Stomach (tissue), 9 donors: ENCODE measurements around the gene DOCK11. TPM values are rescaled to one million over a fixed set of nuclear protein-coding genes. Genes with fewer than 3 reads are reported as not detected.
"Not testable (repeated sequence)": the region's sequence is repeated elsewhere in the genome, so short reads cannot be mapped to it uniquely, and the experiment has no call there.

Source experiments
- DNase-seq, 2 donors: peaks; one replicate each; pipeline versions ENCODE4 v3.0.0 to v3.0.0-alpha.2; 2013 to 2019
- H3K27ac ChIP-seq, 5 donors: fragments of 200-600 bp in 4 of 5; sonication (generic) in 4 of 5; one replicate each; pipeline ENCODE4 v1.5.1; 2013 to 2019; ENCODE audit warnings: mild to moderate bottlenecking in 1 of 5, moderate library complexity in 1 of 5
- H3K27me3 ChIP-seq, 3 donors: fragments of 200-600 bp; sonication (generic); one replicate each; pipeline ENCODE4 v1.5.1; 2017 to 2019; ENCODE audit warnings: mixed run types in 1 of 3
- H3K36me3 ChIP-seq, 4 donors: fragments of 200-600 bp; sonication (generic); 1 replicate in 3 of 4; 2 replicates in 1 of 4; pipeline ENCODE4 v1.5.1; 2016 to 2019
- H3K4me1 ChIP-seq, 4 donors: fragments of 200-600 bp; sonication (generic); one replicate each; pipeline ENCODE4 v1.5.1; 2016 to 2019
- H3K4me3 ChIP-seq, 4 donors: fragments of 200-600 bp; sonication (generic) in 3 of 4; one replicate each; pipeline ENCODE4 v1.5.1; 2016 to 2019; ENCODE audit warnings: mild to moderate bottlenecking in 1 of 4
- H3K9me3 ChIP-seq, 4 donors: fragments of 200-600 bp; sonication (generic); one replicate each; pipeline ENCODE4 v1.5.1; 2016 to 2019
- CTCF ChIP-seq, 7 experiments: fragments of 450-650 bp in 4 of 7; fragments of 200-600 bp in 3 of 7; sonication (generic) in 3 of 7; IDR thresholded peaks; one replicate each; pipeline ENCODE4 v1.5.1; 2016 to 2019; ENCODE audit warnings: antibody characterized with exemption in 7 of 7, control low read depth in 2 of 7, mild to moderate bottlenecking in 1 of 7
- EP300 ChIP-seq: sonication (generic); formaldehyde crosslinking; IDR thresholded peaks from one replicate; pipeline ENCODE4 v1.6.1; 2017; ENCODE audit warnings: antibody characterized with exemption
- POLR2A ChIP-seq, 4 donors: fragments of 450-650 bp; IDR thresholded peaks; one replicate each; pipeline ENCODE4 v1.6.1; 2016; ENCODE audit warnings: antibody characterized with exemption in 4 of 4, control low read depth in 2 of 4, mild to moderate bottlenecking in 1 of 4, moderate library complexity in 1 of 4
- POLR2AphosphoS5 ChIP-seq, 3 donors: sonication (generic); formaldehyde crosslinking; IDR thresholded peaks; one replicate each; pipeline ENCODE4 v1.6.1; 2016; ENCODE audit warnings: antibody characterized with exemption in 3 of 3
- WGBS, 5 donors: extraction: QIAGEN DNeasy Blood & Tissue Kit in 3 of 5; methylation state at CpG; one replicate each; pipeline versions ENCODE4 v1.1.5 to v1.1.7; 2013 to 2018; 5-methylcytosine and 5-hydroxymethylcytosine counted together
- intact Hi-C: fragments of 100-400 bp; cut with DNase I; formaldehyde crosslinking; loops from one replicate; pipeline ENCODE4 v1.15.1; 2023; ENCODE audit warnings: low total_unique reads
- polyA plus RNA-seq, 3 donors: library from polyadenylated mRNA; stranded (reverse); fragments of 200-250 nt; gene quantifications; one replicate each; pipeline ENCODE4 v1.2.3, GENCODE V29; 2013
- total RNA-seq, 5 donors: library from RNA; depleted of rRNA; stranded (reverse); fragments of >200 nt; gene quantifications; one replicate each; pipeline versions ENCODE4 v1.1.0 to v1.2.3, GENCODE V29; 2014 to 2016
- donor health status: healthy with polysubstance abuse.
- donor health status: Bipolar disorder and iron deficiency.
- donor health status: healthy.

DOCK11 gene
- total and polyA plus RNA-seq, 8 donors, result 3.5 to 34.0 (median 6.2) TPM

GRCh38 chrX:118464501-118464900 lies 31.1 kb upstream of the DOCK11 start:
- H3K36me3 ChIP-seq, result no peaks in the 10 kb centered on the region
- H3K4me3 ChIP-seq, result no peak overlapping the region
- TF ChIP-seq POLR2A (IDR thresholded peaks at IDR 0.05) (no peak), POLR2AphosphoS5 (IDR thresholded peaks at IDR 0.05) (no peak), EP300 (no peak), CTCF (IDR thresholded peaks at IDR 0.05) (no peak)
- intact Hi-C loops, result no loop called here
- no peak for DNase-seq
- no peaks in the 10 kb centered on the region for H3K4me1 ChIP-seq
- no peaks in the 10 kb centered on the region for H3K9me3 ChIP-seq
- 60 to 70% (median 62%) methylated on average over 6 of the region's 6 CpGs for WGBS, 5 donors
- H3K27me3 ChIP-seq, result no peaks in the 10 kb centered on the region
- no peak overlapping the region for H3K27ac ChIP-seq

- intact Hi-C loops, result no loop called here
- Histone ChIP-seq H3K4me1 (no peaks in the 10 kb centered on the region), H3K27me3 (no peaks in the 10 kb centered on the region), H3K9me3 (peaks cover 0 to 14% (median 9%) of the 10 kb centered on the region in 4 donors), H3K27ac (no peak overlapping the region), H3K4me3 (no peak overlapping the region), H3K36me3 (no peaks in the 10 kb centered on the region)
- no peak for DNase-seq
- 71 to 82% (median 77%) methylated on average over 7 of the region's 7 CpGs for WGBS, 5 donors
- no peak for TF ChIP-seq POLR2AphosphoS5 (IDR thresholded peaks at IDR 0.05)
- no peak for TF ChIP-seq POLR2A (IDR thresholded peaks at IDR 0.05)
- TF ChIP-seq CTCF (IDR thresholded peaks at IDR 0.05), result no peak
- TF ChIP-seq EP300, result no peak
Measured at GRCh38 chrX:118468122-118468521, 27.5 kb upstream of the DOCK11 start.

- H3K27me3 ChIP-seq, H3K27ac ChIP-seq, H3K4me1 ChIP-seq, H3K4me3 ChIP-seq, H3K36me3 ChIP-seq, intact Hi-C loops, DNase-seq: not testable (repeated sequence)
- H3K9me3 ChIP-seq, result peaks cover 0 to 14% (median 9%) of the 10 kb centered on the region in 4 donors
- WGBS, 5 donors, result 83 to 99% (median 95%) methylated on average over 5 of the region's 5 CpGs
Measured at GRCh38 chrX:118470721-118471347, 24.8 kb upstream of the DOCK11 start.

GRCh38 chrX:118474586-118474985 lies 21.0 kb upstream of the DOCK11 start:
- no peak for TF ChIP-seq POLR2A (IDR thresholded peaks at IDR 0.05)
- no peak for TF ChIP-seq EP300
- TF ChIP-seq CTCF (IDR thresholded peaks at IDR 0.05), result no peak
- no peak for TF ChIP-seq POLR2AphosphoS5 (IDR thresholded peaks at IDR 0.05)
- no peaks in the 10 kb centered on the region for H3K27me3 ChIP-seq
- intact Hi-C loops, result no loop called here
- H3K9me3 ChIP-seq, result peaks cover 0 to 14% (median 9%) of the 10 kb centered on the region in 4 donors
- no peak overlapping the region for H3K27ac ChIP-seq
- WGBS, 5 donors, result 53 to 61% (median 55%) methylated on average over 6 of the region's 6 CpGs
- H3K4me3 ChIP-seq, result no peak overlapping the region
- H3K4me1 ChIP-seq, result no peaks in the 10 kb centered on the region
- H3K36me3 ChIP-seq, result no peaks in the 10 kb centered on the region
- no peak for DNase-seq

- Histone ChIP-seq H3K27ac (no peak overlapping the region), H3K9me3 (peaks cover 0 to 8% (median 5%) of the 10 kb centered on the region in 4 donors), H3K36me3 (no peaks in the 10 kb centered on the region), H3K4me3 (no peak overlapping the region), H3K4me1 (no peaks in the 10 kb centered on the region), H3K27me3 (no peaks in the 10 kb centered on the region)
- no peak for DNase-seq
- no peak for TF ChIP-seq EP300
- TF ChIP-seq CTCF (IDR thresholded peaks at IDR 0.05), result no peak
- TF ChIP-seq POLR2AphosphoS5 (IDR thresholded peaks at IDR 0.05), result no peak
- TF ChIP-seq POLR2A (IDR thresholded peaks at IDR 0.05), result no peak
- intact Hi-C loops, result no loop called here
- 78 to 93% (median 87%) methylated on average over 3 to 4 of the region's 4 CpGs for WGBS, 5 donors
Measured at GRCh38 chrX:118475903-118476302, 19.7 kb upstream of the DOCK11 start.
